ENCODE data around the gene TMEM252.

GRCh38 chr9:68505681-68506409, 34.8 kb downstream of the TMEM252 start:
- no peak for TF ChIP-seq CTCF (conservative IDR thresholded peaks at IDR 0.05; ENCODE audit: low read depth, low read length)
- no peak for TF ChIP-seq EZH2 (IDR thresholded peaks at IDR 0.05; ENCODE audit: borderline replicate concordance, low read depth, low read length, poor library complexity, severe bottlenecking)

Measured in A673 (cell line).